Islet of Langerhans (tissue), 1 donor: ENCODE data around the gene CDC25B.

Experiments used
- FAIRE-seq: peaks from one replicate; lab custom pipeline; 2011; peaks lifted over from hg19 to GRCh38; lab: Jason Lieb, UNC

Gene CDC25B

DNA sequence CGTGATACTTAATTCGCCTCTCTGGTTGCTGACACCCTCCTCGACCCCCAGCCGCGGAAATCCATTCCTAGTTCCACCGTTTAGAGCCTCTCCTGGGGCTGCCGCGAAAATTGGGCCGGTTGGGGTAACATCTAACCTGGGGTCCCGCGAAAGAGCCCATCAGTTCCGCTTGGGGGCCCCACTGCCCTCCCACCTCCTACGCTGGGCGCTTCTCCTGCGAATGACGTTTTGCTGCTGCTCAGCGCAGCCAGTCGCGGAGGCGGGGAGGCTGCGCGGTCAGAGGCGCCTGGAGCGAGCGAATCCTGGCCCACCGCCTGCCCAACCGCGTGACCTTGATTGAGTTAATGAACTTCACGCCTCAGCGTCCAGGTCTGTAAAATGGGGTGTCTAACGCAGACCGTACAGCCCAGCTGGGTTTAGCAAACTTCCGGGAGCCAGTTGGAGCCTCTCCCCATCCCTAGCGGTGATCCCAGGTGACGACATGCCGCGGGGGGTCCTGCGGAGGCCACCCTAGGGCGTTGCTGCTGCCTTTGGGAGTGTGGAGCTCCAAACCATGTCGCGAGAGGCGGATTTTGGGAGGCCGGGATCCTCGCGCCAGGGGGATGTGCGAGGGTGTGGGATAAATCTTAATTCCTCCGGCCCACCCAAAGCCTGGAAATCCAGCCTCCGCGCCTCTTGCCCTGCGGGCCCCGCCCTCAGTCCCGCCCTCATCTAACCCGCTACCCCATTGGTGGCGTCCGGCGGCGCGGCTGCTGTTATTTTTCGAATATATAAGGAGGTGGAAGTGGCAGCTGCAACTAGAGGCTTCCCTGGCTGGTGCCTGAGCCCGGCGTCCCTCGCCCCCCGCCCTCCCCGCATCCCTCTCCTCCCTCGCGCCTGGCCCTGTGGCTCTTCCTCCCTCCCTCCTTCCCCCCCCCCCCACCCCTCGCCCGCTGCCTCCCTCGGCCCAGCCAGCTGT is at the start of gene CDC25B:
CDC25B (plus strand) TSS at position 800 of the 958 bp plus-strand sequence. CDS start 222 bp downstream, outside the sequence.
- no peak for FAIRE-seq

- FAIRE-seq: no peak
Observed at GRCh38 chr20:3747471-3747870, 48.6 kb upstream of the CDC25B start.

DNA sequence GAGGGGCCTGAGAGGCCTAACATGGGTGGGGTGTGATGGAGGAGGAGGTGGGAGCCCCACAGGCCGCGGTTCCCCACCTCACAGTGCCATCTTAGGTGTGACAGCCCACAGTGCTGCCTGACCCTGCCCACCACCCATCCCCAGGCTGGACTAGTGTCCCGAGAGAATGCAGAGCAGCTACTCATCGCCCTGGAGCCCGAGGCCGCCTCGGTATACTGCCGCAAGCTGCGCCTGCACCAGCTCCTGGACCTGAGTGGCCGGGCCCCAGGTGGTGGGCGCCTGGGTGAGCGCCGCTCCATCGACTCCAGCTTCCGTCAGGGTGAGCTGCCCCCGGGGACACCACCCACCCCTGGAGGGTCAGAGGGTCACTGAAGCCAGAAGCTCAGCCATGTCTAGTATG is 48.0 kb upstream of the CDC25B start:
- FAIRE-seq: no peak

GRCh38 chr20:3749087-3749688 is 46.9 kb upstream of the CDC25B start:
- no peak for FAIRE-seq

- no peak for FAIRE-seq
Observed at GRCh38 chr20:3749689-3750531, 46.2 kb upstream of the CDC25B start.

- FAIRE-seq: no peak
Observed at GRCh38 chr20:3751305-3751674, 44.8 kb upstream of the CDC25B start.

DNA sequence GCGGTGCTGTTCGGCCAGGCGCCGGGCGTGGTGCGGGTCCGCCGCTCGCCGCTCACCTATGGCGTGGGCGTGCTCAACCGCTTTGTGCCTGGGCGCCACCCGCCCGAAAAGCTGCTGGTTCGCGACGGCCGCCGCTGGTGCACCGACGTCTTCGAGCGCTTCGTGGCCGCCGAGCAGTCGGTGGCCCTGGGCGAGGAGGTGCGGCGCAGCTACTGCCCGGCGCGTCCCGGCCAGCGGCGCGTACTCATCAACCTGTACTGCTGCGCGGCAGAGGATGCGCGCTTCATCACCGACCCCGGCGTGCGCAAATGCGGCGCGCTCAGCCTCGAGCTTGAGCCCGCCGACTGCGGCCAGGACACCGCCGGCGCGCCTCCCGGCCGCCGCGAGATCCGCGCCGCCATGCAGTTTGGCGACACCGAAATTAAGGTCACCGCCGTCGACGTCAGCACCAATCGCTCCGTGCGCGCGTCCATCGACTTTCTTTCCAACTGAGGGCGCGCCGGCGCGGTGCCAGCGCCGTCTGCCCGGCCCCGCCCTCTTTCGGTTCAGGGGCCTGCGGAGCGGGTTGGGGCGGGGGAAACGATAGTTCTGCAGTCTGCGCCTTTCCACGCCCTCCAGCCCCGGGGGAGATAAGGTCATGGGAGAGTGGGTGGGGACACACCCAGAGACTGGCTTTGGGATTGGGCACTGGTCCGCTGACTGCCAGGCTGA is 44.3 kb upstream of the CDC25B start:
- no peak for FAIRE-seq

DNA sequence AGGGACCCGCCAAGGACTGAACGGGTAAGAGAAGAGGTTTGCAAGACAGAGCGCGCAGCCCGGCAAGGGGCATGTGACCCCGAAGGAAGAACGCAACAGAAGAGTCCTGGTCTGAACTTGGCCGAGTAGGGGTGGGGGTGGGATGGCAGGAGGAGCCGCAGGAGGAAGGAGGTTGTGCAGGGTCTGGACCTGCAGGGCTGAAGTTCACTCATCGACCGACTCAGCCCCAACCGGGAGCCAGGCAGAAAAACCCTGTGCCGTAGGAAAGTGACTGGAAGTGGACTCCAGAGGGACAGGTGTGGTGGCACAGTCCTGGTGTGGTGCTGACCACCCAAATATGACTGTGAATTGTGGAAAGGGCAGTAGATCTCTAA is 43.7 kb upstream of the CDC25B start:
- FAIRE-seq: no peak

GRCh38 chr20:3753098-3753497 is 43.0 kb upstream of the CDC25B start:
- FAIRE-seq: no peak

DNA sequence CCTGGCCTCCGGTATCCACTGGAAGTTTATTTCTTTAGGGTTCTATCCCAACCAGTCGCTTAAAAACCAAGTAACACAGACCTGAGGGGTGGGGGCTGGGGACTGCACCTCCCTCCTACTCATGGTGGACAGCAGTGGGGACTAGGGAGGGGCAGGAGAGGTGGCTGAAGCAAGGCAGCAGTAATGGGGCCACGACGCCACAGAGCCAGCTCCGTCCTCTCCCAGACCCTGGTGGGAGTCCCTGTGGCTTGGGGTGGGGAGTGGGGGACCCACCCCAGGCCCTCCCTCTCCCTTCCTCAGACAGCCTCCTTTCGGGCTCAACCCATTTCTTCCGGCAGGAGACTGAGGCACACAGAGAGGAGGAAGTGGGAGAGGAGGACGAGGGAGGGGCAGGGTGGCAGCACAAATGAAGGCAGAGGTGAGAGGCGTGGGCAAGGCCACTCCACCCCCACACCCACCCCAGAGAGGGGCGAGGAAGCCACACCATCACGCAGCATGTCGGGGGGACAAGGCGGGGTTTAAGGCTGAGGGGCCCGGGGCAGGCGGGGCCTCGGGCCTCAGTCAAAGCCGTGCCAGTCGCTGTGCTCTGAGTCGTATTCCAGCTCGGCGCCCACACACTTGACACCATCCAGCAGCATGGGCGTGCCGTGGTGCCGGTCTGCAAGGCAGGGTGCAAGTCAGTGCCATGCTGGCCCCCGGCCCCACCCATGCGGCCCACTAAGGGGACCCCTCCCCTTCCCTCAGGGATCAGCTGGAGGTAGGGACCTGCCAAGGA is 42.4 kb upstream of the CDC25B start:
- FAIRE-seq: no peak

GRCh38 chr20:3754276-3754630 is 41.9 kb upstream of the CDC25B start:
- FAIRE-seq: no peak

- no peak for FAIRE-seq
Observed at GRCh38 chr20:3755269-3755668, 40.8 kb upstream of the CDC25B start.

- FAIRE-seq: no peak
Observed at GRCh38 chr20:3755814-3756480, 40.2 kb upstream of the CDC25B start.

- FAIRE-seq: no peak
Observed at GRCh38 chr20:3757268-3757667, 38.8 kb upstream of the CDC25B start.

DNA sequence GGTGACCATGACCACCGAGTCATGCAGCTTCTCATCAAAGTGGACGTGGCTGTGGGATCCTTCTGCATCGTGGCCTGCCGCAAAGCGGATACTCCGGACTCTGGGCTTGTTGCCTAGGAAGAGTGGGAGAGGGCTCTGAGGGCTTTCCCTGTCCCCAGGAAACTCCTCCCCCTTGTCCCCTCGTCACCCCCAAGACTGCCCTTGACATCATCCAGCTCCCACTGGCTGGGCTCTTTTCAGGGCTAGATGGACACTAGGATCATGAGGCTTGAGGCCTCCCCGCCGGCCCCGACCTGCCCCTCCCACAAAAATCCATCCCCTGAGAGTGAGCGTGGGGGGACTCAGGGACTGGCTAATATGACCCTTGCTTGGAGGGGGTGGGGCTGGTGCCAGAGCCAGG is 37.5 kb upstream of the CDC25B start:
- no peak for FAIRE-seq

DNA sequence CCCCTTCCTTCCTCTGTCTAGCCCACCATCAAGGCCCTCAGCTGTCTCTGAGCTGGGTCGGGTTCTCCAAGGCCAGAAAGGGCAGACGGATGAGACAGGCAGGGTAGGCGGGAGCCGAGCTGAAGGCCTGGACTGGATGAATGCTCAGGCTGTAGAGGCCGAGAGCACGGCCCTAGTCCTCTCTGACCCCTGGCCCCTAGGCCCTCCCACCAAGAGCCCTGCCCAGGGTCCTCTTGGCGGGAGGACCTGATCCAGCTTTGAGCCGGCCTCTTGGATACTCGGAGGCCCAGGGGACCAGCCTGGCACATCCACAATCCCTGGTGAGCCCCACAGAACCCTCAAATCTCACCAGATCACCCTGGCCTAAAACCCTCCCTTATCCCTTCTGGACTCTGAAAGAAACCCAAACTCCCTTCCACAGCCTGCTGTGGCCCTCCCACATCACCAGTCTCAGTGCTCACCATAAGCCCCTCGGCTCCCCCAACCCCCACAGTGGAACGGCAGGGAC is 36.7 kb upstream of the CDC25B start:
- FAIRE-seq: no peak

- FAIRE-seq: no peak
Observed at GRCh38 chr20:3759884-3760283, 36.2 kb upstream of the CDC25B start.

DNA sequence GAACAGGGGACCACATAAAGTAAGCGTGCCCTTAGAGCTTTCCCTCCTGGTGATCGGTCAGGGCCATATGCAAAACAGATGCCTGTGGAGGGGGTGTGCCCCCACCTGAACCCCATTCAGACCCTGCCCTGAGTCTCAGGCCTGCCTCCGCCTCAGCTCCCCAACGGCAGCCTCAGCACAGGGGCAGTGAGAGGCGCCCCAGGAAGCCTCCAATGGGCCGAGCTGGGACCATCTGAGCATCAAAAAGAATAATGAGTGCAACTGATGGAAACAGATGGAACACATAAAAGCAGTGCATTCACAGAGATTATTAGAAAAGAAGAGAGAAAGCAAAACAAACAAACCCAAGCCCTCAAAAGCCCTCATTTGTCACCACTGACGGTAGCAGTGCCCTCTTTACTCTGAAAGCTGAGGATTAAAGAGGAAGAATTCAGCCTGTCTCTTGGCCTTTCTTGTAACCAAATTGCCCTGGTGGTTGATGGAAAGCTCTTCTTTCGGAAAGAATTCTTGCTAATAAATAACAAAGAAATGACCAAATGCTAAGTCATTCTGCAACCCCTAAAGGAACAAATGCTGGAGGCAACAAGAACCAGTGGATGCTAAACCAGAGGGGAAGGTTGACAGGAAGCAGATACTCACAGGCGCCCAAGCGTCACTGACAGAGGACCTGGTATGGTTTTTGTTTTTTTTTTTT is 35.3 kb upstream of the CDC25B start:
- no peak for FAIRE-seq

- no peak for FAIRE-seq
Observed at GRCh38 chr20:3763671-3764601, 32.2 kb upstream of the CDC25B start.
